GM18907 (cell line): Measurements from ENCODE around the gene CDCP1.
"Not testable (repeated sequence)": the region's sequence is repeated elsewhere in the genome, so short reads cannot be mapped to it uniquely, and the experiment has no call there.

Experiments
- ATAC-seq: cut with Tn5 transposase; IDR thresholded peaks from one replicate; pipeline ENCODE4 v1.9.1; 2021; ENCODE audit warnings: mild to moderate bottlenecking, moderate library complexity; ENCODE audit not compliant: unreplicated experiment

The CDCP1 gene

DNA sequence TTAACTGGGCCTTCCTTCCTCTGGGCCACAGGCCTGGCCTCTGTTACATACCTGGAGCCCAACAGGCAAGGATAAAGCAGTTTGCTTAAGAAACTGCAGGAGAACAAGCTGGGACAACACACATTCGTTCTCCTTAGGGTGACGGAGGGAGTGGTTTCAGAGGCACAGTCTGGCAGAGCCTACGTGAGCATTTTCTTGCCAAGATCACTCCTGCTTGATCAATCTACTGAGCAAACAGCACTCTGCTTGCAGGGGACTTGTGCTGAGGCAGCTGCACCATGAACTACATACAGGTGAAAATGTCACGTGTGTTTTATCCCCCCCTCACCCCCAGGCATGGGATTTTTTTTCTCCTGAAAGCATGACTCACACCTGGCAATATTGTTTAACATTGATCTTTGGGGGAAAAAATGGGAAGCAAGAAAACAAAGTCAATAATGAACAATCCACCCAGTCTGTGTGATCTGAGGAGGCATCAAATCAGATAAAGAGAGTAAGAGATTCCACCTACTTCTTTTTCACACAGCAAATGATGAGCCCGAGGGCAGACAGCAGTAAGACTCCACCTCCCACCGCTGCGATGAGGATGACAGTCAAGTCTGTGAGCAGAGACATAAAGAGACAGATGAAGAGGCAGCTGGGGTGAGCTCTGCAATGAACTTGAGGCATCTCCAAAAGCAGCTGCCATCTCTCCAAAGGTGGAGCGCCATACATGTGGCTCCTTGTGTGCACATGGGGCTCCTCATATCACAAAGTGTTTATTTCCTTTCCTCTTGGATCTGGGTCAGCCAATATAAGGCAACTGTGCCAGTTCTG is 57.4 kb downstream of the CDCP1 start:
- no peak for ATAC-seq

DNA sequence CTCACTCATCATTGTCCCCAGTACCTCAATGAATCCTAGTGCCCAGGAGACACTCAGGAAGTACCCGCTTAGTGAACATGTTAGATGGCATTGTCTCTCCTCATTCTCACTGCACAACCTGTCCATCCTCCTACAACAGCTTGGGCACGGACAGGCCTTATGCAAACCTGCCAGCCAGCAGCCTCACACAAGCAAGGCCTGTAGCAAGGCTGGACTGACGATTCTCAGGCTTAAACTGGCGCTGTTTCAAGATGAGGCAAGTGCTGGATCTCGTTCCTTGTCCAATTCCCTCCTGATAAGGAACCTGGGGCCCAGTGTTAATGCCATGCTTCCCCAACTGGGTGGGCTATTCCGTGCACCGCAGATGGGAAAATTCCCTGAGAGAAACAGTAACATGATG is 59.0 kb downstream of the CDCP1 start:
- no peak for ATAC-seq

DNA sequence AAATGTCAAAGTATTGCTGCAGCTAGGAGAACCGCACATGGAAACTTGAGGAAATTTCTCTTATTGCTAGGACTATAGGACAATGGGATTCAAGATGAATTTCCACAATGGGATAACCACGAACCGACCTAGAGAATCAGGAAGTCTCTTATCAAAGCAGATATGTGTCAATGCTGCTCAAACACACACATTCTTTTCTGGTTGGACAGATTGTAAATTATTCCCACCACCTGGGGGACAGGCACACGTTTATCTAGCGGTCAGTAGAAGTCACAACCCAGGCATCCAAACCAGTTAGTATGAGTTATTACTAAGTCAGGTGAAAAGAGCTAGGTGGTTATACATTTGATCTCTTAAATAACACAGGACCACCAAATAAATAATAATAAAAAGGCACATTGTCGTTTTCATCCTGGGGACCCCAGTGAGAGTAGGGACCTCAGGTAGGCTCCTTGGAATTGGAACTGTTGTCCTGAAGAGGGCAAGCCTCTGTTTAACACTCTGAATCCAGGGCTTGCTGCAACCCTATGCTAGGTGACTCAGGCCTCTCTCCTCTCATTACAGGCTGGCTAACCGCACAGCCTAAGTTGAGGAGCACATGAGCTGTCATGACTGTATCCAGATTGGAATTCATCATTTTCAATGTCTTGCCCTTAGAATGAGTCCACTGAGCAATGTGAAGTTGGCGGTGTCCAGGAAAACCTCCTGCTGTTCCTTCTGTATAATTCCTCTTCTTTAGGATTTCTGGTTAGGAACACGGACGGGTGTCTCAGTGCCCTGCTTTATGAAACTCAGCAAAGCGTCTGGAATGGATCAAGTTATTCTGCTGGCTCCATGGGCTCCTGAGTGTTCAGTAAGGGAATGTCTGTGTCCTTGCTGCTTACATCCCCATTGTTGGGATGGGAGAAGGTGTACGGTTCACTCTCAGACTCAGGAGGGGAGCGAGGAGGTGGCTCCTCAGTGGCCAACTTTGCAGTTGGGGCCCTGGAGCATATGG is 61.1 kb downstream of the CDCP1 start:
- ATAC-seq = no peak

DNA sequence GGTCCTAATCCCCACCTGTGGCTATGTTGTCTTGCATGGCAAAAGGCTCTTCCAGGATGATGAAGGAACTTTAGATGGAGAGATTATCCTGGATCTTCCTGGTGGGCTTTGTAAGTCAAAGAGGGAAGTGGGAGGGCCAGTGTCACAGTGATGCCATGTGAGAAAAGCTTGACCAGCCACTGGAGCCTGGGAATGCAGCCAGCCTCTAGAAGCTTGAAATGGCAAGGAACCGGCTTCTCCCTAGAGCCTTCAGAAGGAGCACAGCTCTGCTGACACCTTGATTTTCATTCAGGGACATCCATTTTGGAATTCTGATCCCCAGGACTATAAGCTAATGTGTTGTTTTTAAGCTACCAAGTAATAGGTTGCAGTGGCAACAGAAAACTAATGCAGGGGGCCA is 61.8 kb downstream of the CDCP1 start:
- no peak for ATAC-seq

DNA sequence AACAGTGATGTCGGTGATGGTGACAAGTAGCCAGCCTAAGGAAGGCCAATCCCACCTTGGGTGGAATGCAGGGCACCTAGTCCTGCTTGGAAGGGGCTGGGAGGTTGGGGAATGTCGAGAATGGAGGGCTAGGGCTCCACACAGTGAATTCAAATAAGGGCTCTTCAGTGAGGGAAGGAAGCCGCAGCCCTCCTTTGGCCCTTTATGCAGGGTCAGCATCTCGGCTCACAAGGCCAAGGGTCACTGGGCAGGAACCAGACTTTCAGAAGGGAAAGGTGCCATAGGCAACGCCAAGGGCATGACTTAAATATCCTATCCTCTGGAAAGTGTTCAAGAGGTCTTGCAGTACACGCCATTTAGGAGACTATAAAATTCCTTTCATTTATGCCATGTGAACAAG is 63.2 kb downstream of the CDCP1 start:
- ATAC-seq = no peak

DNA sequence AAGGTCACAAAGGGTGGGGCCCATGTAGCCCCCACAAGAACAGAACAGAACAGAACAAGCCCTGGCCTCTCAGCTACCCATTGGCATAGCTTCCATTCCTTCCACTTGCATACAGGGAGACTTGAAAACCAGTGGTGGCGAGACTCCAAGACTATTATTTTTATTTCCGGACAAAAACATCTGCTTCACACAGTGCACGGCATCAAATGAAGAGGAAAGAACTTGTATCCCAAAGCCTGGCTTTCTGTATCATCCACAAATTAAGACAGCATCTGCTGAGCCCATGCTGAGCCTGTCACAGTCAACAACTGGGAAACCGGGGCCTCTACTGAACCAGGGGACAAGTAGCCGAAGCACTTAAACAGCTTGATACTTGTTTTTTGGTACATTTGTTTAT is 64.0 kb downstream of the CDCP1 start:
- ATAC-seq = no peak

DNA sequence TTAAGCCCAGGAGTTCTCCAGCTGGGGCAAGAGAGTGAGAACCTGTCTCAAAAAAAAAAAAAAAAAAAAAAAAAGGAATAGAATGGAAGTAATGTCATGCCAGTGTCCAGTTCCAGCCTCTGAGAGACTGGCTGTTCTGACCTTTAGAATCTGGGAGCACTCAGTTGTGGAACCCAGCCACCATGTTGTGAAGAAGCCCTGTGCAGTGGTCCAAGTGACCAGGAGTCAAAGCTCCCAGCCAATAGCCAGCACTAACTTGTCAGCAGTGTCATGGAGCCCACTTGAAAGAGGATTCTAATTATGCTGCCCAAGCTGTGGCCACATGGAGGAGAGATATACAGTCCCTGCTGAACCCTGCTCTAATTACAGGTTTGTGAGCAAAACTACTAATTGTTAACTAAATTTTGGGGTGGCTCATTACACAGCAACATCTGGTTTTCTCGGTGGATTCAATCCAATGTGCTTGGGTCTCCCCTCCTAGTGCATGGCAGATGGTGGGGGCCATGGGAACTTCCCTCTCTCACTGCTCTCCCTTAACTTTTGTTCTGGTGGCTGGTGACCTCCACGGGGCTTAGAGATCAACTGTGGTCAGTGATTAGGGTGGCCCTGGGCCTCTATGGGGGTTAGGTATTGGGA is 64.6 kb downstream of the CDCP1 start:
- no peak for ATAC-seq

DNA sequence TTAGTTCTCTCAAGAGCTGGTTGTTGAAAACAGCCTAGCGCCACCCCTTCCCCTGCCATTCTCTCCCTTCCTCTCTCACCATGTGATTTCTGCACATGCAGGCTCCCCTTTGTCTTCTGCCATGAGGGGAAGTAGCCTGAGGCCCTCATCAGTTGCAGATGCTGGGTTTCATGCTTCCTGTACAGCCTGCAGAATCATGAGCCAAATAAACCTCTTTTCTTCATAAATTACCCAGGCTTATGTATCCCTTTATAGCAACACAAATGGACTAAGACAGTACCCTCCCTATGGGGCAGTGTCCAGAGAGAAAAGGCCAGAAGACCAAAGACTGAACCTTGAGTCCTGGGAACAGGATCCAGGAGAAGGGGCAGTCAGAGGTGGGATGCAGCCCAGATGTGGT is 65.4 kb downstream of the CDCP1 start:
- ATAC-seq = no peak

DNA sequence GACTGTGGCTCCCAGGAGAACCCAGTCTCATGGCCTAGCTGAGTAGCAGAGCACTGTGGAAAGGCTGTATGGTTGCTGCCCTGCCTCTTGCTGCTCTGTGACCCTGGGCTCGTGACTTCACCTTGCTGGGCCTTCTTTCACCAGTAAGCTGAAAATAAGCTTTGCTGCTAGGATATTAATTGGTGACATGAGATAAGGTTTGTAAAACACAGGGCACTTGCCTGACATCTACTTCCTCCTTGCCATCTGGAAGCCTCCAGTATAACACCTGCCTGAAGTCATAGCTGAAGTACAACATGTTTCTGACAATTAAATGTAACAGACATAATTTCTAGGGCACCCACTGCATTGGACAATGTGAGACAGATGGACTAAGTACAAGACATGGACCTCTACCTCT is 66.5 kb downstream of the CDCP1 start:
- ATAC-seq = no peak

DNA sequence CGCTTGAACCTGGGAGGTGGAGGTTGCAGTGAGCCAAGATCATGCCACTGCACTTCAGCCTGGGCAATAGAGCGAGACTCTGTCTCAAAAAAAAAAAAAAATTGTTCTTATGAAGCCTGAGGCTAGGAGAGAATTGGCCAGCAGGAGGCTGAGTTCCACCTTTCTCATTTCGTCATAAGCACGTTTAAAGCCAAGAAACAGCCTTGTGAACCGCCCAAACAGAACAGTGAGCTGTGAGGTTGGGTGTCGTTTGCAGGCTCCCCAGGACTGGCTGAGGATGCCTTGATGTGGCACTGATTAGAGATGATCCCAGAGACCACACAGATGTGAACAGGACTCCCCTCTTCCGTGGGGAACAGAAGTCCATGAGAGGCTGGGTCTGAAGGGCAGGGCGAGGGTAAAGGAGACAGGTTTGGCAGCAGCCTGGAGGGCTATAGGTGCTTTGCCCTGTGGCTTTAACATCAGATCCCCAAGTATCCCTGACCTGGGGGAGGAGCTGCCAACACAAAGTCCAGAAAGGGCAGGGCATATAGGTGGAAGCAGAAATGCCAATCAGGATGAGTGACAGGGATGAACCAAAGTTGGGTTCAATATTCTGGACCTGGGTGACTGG is 67.2 kb downstream of the CDCP1 start:
- no peak for ATAC-seq

DNA sequence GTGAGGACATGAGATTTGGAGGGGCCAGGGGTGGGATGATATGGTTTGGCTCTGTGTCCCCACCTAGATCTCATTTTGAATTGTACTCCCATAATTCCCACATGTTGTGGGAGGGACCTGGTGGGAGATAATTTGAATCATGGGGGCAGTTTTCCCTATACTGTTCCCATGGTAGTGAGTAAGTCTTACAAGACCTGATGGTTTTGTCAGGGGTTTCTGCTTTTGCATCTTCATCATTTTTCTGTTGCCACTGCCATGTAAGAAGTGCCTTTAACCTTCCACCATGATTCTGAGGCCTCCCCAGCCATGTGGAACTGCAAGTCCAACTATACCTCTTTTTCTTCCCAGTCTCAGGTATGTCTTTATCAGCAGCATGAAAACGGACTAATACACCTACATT is 67.9 kb downstream of the CDCP1 start:
- ATAC-seq = not testable (repeated sequence)

DNA sequence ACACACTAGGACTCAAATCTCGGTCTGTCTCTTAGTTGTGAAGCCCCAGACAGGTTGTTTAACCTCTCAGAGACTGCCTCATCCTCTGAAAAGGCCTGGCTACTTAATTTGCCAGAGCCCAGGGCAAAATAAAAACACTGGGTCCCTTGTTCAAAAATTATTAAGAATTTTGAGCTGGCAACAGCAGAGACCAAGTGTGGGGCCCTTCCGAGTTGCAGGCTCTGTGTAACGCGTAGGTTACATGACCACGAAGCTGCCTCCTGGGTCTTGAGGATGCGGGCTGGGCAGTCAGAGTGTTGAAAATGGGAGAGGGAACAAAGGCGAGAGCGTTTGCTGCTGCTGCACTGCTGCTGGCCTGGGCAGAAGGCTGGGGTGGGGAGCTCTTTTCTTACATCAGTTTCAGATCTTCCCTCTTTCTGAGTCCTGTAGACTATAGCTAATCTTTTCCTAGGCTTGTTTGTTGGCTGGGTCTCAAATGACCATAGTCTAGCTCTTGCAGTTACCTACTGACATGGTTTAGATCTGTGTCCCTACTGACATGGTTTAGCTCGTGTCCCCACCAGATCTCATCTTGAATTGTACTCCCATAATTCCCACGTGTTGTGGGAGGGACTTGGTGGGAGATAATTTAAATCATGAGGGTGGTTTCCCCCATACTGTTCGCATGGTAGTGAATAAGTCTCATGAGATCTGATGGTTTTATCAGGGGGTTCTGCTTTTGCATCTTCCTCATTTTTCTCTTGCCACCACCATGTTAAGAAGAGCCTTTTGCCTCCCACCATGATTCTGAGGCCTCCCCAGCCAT is 70.2 kb downstream of the CDCP1 start:
- no peak for ATAC-seq

DNA sequence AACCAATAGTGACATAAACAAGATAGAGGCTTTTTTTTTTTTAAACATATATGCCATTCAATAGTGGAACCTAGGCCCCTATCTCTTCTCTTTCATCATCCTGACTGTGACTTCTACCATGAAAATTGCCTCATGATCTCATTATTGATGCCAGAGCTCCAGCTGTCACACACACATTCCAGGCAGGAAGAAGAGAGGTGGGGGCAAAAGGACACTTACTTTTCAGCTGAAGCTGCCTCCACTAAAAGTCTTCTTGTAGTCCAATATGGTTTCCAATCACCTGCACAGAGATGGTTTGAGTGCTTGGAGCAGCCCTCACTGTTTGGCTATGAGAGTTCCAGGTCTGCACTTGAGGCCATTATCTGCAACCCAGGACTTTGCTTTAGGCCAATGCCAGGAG is 75.1 kb downstream of the CDCP1 start:
- no peak for ATAC-seq

DNA sequence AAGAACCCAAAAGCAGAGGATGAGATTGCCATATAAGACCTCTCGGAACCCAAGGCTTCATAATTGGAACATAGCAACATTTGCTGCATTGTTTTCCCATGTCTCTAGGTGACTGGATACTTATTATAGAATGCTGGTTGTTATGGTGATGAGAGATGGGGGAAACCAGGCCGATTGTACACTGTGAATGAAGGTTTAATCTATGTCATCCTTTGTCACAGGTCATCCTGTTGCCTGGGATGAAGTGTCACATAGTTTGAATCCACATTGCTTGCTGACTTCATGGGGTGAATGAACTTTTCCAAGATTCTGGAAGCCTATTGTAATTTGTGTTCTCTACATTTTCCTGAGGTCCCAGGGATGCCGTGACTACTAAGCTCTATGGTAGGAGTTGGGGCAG is 78.2 kb downstream of the CDCP1 start:
- ATAC-seq = no peak

DNA sequence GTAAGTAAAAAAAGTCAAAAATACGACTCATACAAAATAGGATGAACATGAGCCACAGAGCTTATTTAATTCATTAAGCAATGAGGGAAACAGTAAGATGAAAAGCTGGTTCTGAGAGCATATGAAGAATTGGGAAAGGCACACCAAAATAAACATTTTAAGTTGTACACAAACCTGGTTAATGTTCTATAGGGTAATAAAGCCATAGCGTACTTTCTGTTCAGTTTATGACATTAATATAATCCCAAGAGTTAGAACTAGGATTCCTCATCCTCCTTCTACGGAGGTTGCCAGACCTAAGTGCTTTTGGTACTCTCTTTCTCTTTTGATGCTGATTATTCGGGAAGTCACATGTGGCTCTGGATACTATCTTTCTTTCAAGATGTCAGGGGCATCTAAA is 78.7 kb downstream of the CDCP1 start:
- ATAC-seq = no peak

DNA sequence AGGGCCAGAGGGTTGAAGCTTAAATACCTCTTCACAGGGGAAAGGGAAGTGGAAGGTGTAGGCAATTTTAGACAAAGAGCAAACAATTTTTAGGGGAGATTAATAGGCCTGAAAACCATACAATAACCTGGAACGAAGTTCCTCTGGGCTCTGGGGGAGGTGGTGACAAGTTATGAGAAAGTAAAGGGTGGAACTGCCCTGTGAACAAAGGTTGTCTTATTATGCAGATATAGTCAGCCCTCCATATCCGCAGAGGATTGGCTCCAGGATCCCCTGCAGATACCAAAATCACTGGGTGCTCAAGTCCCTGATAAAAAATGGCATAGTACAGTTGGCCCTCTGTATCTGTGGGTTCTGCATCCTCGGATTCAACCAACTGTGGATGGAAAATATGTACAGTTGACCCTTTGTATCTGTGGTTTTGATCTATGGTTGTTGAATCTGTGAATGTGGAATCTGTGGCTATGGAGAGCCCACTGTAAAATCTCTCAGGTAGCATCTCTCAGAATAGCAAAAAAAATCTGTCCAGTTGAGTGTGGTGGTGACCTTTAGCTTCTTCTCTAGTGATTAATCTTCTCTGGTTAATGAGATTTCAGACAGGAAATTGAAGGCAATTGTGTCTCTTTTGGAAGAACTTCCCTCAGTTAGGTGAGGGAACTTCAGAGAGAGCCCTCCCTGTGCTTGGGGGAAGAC is 79.9 kb downstream of the CDCP1 start:
- no peak for ATAC-seq

DNA sequence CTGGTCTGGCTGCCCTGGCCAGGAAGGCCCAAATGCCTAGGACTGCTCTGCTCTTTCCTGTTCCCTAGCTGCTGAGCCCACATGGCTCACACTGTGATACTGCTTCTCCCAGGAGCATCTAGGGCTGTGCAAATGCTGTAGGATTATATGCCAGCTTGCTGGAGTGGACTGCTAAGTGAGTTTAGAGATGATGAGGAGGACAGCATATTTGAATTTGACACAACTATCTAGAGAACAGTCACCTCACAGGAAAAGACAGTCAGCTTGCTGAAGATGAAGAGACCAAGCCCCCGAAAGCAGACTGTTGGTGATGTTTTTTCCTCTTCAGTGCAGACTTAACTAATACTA is 80.8 kb downstream of the CDCP1 start:
- no peak for ATAC-seq

DNA sequence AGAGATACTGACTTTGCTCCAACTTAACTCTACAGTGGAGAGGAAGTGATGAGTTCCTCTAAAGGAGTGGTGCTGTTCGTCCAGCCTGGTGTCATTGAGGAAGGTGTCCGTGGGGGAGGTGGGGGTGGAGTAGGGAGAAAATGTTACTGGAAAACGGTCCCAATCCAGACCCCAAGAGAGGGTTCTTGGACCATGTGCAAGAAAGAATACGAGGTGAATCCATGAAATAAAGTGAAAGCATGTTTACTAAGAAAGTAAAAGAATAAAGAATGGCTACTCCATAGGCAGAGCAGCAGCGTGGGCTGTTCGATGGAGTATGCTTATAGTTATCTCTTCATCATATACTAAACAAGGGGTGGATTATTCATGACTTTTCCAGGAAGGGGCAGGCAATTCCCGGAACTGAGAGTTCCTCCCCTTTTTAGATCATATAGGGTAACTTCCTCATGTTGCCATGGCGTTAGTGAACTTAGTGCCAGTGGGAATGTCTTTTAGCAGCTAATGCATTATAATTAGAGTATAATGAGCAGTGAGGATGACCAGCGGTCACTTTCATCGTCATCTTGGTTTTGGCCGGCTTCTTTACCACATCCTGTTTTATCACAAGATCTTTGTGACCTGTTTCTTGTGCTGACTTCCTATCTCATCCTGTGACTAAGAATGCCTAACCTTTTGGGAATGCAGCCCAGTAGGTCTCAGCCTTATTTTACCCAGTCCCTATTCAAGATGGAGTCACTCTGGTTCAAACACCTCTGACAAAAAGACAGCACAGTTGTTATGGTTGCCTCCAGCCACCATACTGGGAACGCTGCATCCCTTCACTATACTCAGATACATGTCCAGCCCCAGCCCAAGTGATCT is 81.4 kb downstream of the CDCP1 start:
- ATAC-seq = no peak

DNA sequence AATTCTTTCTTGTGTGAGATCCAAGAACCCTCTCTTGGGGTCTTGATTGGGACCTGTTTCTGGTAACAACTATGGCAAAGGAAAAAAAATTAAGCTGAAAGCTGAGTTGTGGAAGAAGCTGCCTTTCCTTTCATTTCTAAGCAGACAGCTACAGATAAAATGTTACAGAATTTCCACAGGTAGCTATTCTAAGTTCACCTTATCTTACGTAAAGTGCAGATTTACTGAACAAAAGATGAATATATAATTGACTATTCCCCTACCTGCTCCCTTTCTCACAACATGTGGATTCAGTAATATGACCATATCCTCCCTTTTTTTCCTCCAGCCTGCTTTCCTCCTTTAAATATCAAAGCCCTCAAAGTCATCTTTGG is 83.5 kb downstream of the CDCP1 start:
- ATAC-seq = no peak
